HepG2 (cell line): Measurements from ENCODE around the gene MYADML2. TPM values are rescaled to one million over a fixed set of nuclear protein-coding genes. Genes with fewer than 3 reads are reported as not detected.

Experiments used
- ATAD3A ChIP-seq: sonication (generic); formaldehyde crosslinking; IDR thresholded peaks from 2 replicates; pipeline ENCODE4 v1.4.0; 2020; ENCODE audit warnings: missing genetic modification reagents
- CHD4 ChIP-seq: fragments of 200-600 bp; sonication (generic); IDR thresholded peaks from 2 replicates; pipeline ENCODE4 v1.7.0; 2017; ENCODE audit warnings: mild to moderate bottlenecking, low read length, borderline replicate concordance
- FIP1L1 ChIP-seq: fragments of 200-400 bp; formaldehyde crosslinking; IDR thresholded peaks from 2 replicates; pipeline ENCODE4 v1.6.1; 2018; ENCODE audit warnings: low read depth, mild to moderate bottlenecking, low read length, moderate library complexity, borderline replicate concordance; ENCODE audit not compliant: insufficient read depth
- HHEX ChIP-seq: IDR thresholded peaks from 2 replicates; pipeline ENCODE4 v1.6.1; 2016; ENCODE audit warnings: control low read depth
- KDM2A ChIP-seq: sonication (generic); formaldehyde crosslinking; IDR thresholded peaks from 2 replicates; pipeline ENCODE4 v1.4.0; 2020; ENCODE audit warnings: low read depth, missing genetic modification reagents, borderline replicate concordance
- MED1 ChIP-seq: sonication (generic); formaldehyde crosslinking; IDR thresholded peaks from 2 replicates; pipeline ENCODE4 v1.4.0; 2020; ENCODE audit warnings: missing genetic modification reagents
- NAIF1 ChIP-seq: sonication (generic); formaldehyde crosslinking; IDR thresholded peaks from 2 replicates; pipeline ENCODE4 v1.5.0; 2020; ENCODE audit warnings: mild to moderate bottlenecking, missing genetic modification reagents, borderline replicate concordance
- NR2F2 ChIP-seq: IDR thresholded peaks from 2 replicates; pipeline ENCODE4 v1.6.1; 2012; ENCODE audit warnings: low read depth, inconsistent platforms, borderline replicate concordance
- PITX1 ChIP-seq: sonication (generic); formaldehyde crosslinking; IDR thresholded peaks from 2 replicates; pipeline ENCODE4 v1.5.1; 2020; ENCODE audit warnings: mild to moderate bottlenecking, missing genetic modification reagents
- RBAK ChIP-seq: sonication (generic); formaldehyde crosslinking; IDR thresholded peaks from 2 replicates; pipeline ENCODE4 v1.5.1; 2020; ENCODE audit warnings: mild to moderate bottlenecking, missing genetic modification reagents
- REXO4 ChIP-seq: sonication (generic); formaldehyde crosslinking; IDR thresholded peaks from 2 replicates; pipeline ENCODE4 v1.8.0; 2022; ENCODE audit warnings: missing genetic modification reagents, mild to moderate bottlenecking, borderline replicate concordance
- RXRB ChIP-seq: IDR thresholded peaks from 2 replicates; pipeline ENCODE4 v1.6.1; 2016; ENCODE audit warnings: borderline replicate concordance, missing genetic modification reagents, missing compliant biosample characterization
- TAF15 ChIP-seq: fragments of 200-400 bp; formaldehyde crosslinking; IDR thresholded peaks from one replicate; pipeline ENCODE4 v1.6.1; 2018; ENCODE audit warnings: mild to moderate bottlenecking, low read depth, low read length; ENCODE audit not compliant: poor library complexity, severe bottlenecking
- ZBTB49 ChIP-seq: sonication (generic); formaldehyde crosslinking; IDR thresholded peaks from 2 replicates; pipeline ENCODE4 v1.4.0; 2020; ENCODE audit warnings: missing genetic modification reagents, borderline replicate concordance
- ZBTB7B ChIP-seq: sonication (generic); formaldehyde crosslinking; IDR thresholded peaks from 2 replicates; pipeline ENCODE4 v1.4.0; 2020; ENCODE audit warnings: missing genetic modification reagents
- ZKSCAN8 ChIP-seq: IDR thresholded peaks from 2 replicates; pipeline ENCODE4 v1.6.1; 2016; ENCODE audit warnings: borderline replicate concordance, missing genetic modification reagents, missing compliant biosample characterization
- ZMAT3 ChIP-seq: sonication (generic); formaldehyde crosslinking; conservative IDR thresholded peaks from 2 replicates; pipeline ENCODE4 v1.7.0; 2021; ENCODE audit warnings: missing genetic modification reagents
- ZNF17 ChIP-seq: sonication (generic); formaldehyde crosslinking; IDR thresholded peaks from 2 replicates; pipeline ENCODE4 v1.5.0; 2020; ENCODE audit warnings: mild to moderate bottlenecking, missing genetic modification reagents
- ZNF317 ChIP-seq: sonication (generic); formaldehyde crosslinking; IDR thresholded peaks from 2 replicates; pipeline ENCODE4 v1.5.0; 2020; ENCODE audit warnings: mild to moderate bottlenecking, missing genetic modification reagents
- ZNF333 ChIP-seq: sonication (generic); formaldehyde crosslinking; IDR thresholded peaks from 2 replicates; pipeline ENCODE4 v1.4.0; 2020; ENCODE audit warnings: mild to moderate bottlenecking, missing genetic modification reagents, borderline replicate concordance
- ZNF547 ChIP-seq: sonication (generic); formaldehyde crosslinking; IDR thresholded peaks from 2 replicates; pipeline ENCODE4 v1.5.1; 2020; ENCODE audit warnings: mild to moderate bottlenecking, missing genetic modification reagents
- ZNF747 ChIP-seq: sonication (generic); formaldehyde crosslinking; IDR thresholded peaks from 2 replicates; pipeline ENCODE4 v1.8.1; 2023; ENCODE audit warnings: missing genetic modification reagents, mild to moderate bottlenecking, borderline replicate concordance
- polyA plus RNA-seq, 8 experiments: library from polyadenylated mRNA; depleted of rRNA in 3 of 8; stranded (reverse) in 7 of 8; unstranded in 1 of 8; fragments of >200 nt; fragmentation: Illumina TruSeq in 4 of 8; extraction: Trizol in 4 of 8; gene quantifications; 2 replicates each; pipeline versions ENCODE4 v1.2.1 to v1.2.3, GENCODE V29; 2011 to 2016; ENCODE audit warnings: low read depth in 4 of 8, missing spikeins in 1 of 8, mixed read lengths in 1 of 8; ENCODE audit not compliant: insufficient read depth in 1 of 8
- total RNA-seq, 5 experiments: library from RNA; depleted of rRNA; stranded (reverse); fragments of >200 nt; fragmentation: Illumina TruSeq; extraction: Trizol; gene quantifications; 2 replicates each; pipeline ENCODE4 v1.2.3, GENCODE V29; 2016; ENCODE audit warnings: low read depth in 1 of 5
- TF ChIP-seq, protein P1 (sequence below): sonication (generic); formaldehyde crosslinking; conservative IDR thresholded peaks from 2 replicates; pipeline ENCODE4 v1.8.0; 2022; ENCODE audit warnings: low read depth, missing genetic modification reagents
- TF ChIP-seq, protein P2 (sequence below): sonication (generic); formaldehyde crosslinking; IDR thresholded peaks from 2 replicates; pipeline ENCODE4 v1.4.0; 2020; ENCODE audit warnings: missing genetic modification reagents

The MYADML2 gene
- total and polyA plus RNA-seq, 2 of the 13 experiments (the other 11 are each of a cell fraction or from before 2014, with no cell fraction given) = not detected

- no peak for TF ChIP-seq ZBTB7B (CRISPR knock-in tag)
- peak; percentile 51; the same call in 1 of the 2 replicates for TF ChIP-seq NR2F2
- TF ChIP-seq ATAD3A (CRISPR knock-in tag) = no peak
- 0 out of 2 replicates have a peak, but pooled peaks have one; percentile 19 for TF ChIP-seq RXRB (CRISPR knock-in tag)
- TF ChIP-seq ZKSCAN8 (CRISPR knock-in tag) = 0 out of 2 replicates have a peak, but pooled peaks have one; percentile 39
- no peak for TF ChIP-seq HHEX
- no peak for TF ChIP-seq ZBTB49 (CRISPR knock-in tag)
- no peak; the same call in 1 of the 2 replicates for TF ChIP-seq ZNF333 (CRISPR knock-in tag)
- no peak for TF ChIP-seq REXO4 (CRISPR knock-in tag)
- no peak for TF ChIP-seq TAF15
- TF ChIP-seq, protein P1, sequence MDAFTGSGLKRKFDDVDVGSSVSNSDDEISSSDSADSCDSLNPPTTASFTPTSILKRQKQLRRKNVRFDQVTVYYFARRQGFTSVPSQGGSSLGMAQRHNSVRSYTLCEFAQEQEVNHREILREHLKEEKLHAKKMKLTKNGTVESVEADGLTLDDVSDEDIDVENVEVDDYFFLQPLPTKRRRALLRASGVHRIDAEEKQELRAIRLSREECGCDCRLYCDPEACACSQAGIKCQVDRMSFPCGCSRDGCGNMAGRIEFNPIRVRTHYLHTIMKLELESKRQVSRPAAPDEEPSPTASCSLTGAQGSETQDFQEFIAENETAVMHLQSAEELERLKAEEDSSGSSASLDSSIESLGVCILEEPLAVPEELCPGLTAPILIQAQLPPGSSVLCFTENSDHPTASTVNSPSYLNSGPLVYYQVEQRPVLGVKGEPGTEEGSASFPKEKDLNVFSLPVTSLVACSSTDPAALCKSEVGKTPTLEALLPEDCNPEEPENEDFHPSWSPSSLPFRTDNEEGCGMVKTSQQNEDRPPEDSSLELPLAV (CRISPR knock-in tag) = no peak
- TF ChIP-seq MED1 (CRISPR knock-in tag) = 0 out of 2 replicates have a peak, but pooled peaks have one; percentile 28
- TF ChIP-seq ZNF17 (CRISPR knock-in tag) = no peak
- TF ChIP-seq ZNF317 (CRISPR knock-in tag) = no peak
- TF ChIP-seq CHD4 = no peak
- peak; percentile 19; the same call in 1 of the 2 replicates for TF ChIP-seq ZNF747 (CRISPR knock-in tag)
- TF ChIP-seq FIP1L1 = no peak
- peak; percentile 21 for TF ChIP-seq KDM2A (CRISPR knock-in tag)
- peak; percentile 25; the same call in 1 of the 2 replicates for TF ChIP-seq ZMAT3 (CRISPR knock-in tag)
- TF ChIP-seq PITX1 (CRISPR knock-in tag) = no peak; the same call in 1 of the 2 replicates
- TF ChIP-seq ZNF547 (CRISPR knock-in tag) = no peak
- TF ChIP-seq RBAK (CRISPR knock-in tag) = no peak
- TF ChIP-seq NAIF1 (CRISPR knock-in tag) = no peak
- TF ChIP-seq, protein P2, sequence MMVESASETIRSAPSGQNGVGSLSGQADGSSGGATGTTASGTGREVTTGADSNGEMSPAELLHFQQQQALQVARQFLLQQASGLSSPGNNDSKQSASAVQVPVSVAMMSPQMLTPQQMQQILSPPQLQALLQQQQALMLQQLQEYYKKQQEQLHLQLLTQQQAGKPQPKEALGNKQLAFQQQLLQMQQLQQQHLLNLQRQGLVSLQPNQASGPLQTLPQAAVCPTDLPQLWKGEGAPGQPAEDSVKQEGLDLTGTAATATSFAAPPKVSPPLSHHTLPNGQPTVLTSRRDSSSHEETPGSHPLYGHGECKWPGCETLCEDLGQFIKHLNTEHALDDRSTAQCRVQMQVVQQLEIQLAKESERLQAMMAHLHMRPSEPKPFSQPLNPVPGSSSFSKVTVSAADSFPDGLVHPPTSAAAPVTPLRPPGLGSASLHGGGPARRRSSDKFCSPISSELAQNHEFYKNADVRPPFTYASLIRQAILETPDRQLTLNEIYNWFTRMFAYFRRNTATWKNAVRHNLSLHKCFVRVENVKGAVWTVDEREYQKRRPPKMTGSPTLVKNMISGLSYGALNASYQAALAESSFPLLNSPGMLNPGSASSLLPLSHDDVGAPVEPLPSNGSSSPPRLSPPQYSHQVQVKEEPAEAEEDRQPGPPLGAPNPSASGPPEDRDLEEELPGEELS (CRISPR knock-in tag) = 0 out of 2 replicates have a peak, but pooled peaks have one; percentile 7
These were observed 15.7 kb upstream of the MYADML2 start (continued) for GRCh38 chr17:81962499-81963441.
